GOT3 (cell line): ENCODE data around the gene TMEM62.

Experiments
- DNase-seq: peaks from one replicate; lab custom pipeline; 2025; ENCODE audit warnings: mixed read lengths; lab: John Stamatoyannopoulos, UW

TMEM62 gene

GRCh38 chr15:43232289-43232874 lies 99.0 kb downstream of the TMEM62 start:
- DNase-seq, result no peak
